HG03442 (cell line): Measurements from ENCODE around the gene FHIT.

Experiments used
- ATAC-seq: cut with Tn5 transposase; IDR thresholded peaks from one replicate; pipeline ENCODE4 v1.9.1; 2021; ENCODE audit warnings: mild to moderate bottlenecking, moderate library complexity; ENCODE audit not compliant: unreplicated experiment

Gene FHIT

DNA sequence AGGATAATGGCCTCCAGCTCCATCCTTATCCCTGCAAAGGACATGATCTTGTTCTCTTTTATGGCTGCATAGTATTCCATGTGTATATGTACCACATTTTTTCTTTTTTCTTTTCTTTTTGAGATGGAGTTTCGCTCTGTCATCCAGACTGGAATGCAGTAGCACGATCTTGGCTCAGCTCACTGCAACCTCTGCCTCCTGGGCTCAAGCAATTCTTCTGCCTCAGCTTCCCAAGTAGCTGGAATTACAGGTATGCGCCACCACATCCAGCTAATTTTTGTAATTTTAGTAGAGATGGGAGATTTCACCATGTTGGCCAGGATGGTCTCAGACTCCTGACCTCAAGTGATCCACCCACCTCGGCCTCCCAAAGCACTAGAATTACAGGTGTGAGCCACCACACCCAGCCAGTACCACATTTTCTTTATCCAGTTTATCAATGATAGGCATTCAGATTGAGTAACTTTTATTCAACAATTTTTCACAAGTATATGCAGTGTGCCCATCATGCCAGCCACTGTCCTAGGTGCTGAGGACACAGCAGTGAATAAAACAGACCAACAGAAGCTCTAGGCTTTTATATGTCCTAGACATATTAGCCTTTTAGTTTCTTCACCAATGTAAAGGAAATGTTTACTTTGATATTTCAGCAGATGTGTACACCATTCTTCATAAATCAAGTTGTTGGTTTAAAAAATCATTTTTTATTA, 815.2 kb downstream of the FHIT start:
- no peak for ATAC-seq

DNA sequence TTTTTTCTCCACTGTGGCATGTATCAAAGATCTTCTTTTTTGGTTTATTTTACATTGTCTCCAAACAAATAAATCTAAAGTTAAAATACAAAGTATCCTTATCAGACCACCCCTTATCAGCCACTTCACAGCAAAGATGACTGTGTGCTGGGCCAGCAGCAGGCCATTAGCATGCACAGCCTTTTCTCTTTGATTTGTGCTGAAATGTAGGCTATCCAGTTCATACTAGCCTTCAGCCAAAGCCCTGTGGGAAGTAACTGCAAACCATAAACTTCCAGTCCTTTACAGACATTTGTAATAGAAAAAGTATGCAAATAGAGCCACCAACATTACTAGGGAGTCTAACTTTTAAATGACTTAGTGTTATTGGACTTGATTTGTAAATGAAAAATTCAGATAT, 816.3 kb downstream of the FHIT start:
- ATAC-seq: no peak

DNA sequence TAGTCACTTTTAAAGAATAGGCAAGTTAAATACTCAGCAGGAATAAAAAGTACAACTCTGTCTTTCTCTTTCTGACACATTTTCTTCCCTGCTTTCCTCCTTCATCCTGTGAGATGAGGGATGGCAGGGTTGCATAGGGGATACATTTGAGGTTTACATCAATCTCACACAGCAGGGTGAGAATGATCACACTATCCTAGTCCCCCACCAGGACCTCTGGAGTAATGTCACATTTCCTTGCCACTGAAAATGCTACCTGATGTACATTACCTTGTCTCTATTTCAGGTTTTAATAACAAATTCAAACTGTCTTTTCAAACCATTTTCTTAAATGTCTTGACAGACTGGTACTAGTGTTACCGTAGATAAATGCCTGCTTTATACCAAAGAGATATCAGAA, 816.9 kb downstream of the FHIT start:
- no peak for ATAC-seq

DNA sequence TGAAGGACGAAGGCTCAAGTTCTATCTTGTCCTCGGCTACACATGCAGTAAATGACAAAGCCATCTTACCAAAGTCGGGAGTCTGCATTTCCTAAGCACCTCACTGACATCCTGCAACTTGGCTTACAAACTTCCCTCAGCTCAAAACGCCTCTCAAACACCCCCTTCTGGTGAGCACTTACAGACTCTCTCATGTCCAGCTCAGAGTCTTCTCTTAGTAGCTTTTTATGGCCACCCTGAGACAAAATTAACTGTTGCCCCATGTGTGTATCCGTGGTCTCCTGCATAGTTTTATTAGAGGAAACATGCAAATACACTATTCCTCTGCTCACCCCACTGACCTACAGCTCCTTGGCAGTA, 819.7 kb downstream of the FHIT start:
- ATAC-seq: no peak

DNA sequence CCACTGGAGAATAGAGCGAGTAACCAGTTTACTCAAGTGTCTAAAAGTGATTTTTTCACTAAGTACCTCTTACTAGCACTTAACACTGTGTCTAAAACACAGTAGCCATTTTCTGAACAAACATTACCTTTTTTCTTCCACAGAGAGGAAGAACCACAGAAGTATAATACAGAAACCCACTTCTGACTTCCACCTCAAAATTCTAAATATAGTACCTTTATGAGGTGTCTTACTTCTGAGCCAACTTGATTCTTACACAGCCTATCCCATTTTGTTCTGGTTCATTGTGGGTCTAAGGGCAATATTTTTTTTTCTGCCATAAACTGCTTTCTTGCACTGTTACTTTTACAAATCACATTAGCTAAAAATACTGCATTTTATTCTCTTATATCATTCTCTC, 821.0 kb downstream of the FHIT start:
- ATAC-seq: no peak

DNA sequence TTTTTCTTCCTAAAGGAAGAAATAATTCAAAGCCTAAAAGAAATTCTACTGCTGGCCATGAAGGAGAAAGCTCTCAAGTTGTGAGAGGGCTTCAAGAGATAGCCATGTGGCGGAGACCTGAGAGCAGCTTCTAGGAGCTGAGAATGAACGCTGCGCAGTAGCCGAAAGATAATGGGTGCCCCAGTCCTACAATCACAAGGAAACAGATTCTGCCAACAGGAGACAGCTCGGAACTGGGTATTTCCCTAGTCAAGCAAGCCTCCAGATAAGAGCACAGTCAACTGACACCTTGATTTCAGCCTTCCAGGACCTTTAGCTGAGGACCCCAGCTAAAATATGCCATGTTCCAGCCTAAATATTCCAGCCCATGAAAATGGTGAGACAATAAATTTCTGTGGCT, 824.1 kb downstream of the FHIT start:
- ATAC-seq: no peak

DNA sequence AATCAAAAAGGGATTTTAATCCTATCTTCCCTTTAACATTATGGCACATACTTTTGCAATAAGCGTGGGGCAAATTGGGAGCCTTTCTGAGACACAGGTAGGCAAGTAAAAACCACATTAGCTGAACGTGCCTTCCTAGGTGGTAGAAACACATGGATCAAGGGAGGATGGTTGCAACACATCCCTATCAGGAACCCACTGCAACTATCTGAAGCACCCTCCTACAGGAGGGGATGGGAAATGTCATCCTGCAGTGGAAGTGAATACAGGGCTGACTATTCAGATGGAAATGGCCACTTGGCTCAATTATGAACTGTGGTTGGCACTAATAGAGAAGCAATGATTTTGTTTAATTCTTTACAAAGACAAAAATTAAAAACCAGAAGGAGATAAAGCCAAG, 826.3 kb downstream of the FHIT start:
- ATAC-seq: no peak

DNA sequence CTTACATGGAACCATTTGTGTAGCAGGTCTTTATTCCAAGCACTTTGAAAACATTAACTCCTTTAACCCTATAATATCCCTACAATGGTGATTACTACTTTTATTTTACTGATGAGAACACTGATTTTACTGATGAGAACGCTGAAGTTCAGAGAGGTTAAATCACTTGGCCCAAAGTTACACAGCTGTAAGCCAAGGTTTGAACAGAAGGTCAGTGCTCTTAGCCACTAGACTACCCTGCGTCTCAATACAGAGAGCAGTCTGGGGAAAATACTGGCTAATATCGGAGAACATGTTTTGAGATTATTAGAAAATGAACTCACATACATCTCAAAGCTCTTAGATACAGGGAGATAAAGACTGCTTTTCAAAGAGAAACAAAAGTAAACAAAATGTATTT, 827.2 kb downstream of the FHIT start:
- no peak for ATAC-seq

DNA sequence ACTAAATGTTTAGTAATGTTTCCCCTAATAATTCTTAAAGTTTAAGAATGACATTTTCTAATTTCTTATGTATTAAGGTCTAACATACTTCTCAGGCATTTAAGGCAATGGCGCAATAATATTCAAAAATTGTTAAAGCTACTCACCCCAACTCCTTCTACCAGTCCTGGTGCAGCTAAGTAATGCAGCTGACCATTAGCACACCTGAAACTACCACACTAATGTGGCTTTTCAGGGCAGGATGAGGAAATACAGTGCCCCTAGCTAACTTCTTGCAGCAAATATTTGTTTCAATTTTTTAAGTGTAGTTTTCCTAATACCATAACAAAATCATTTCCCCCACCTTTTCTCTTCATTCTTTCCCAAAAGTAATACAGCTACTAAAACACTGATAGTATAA, 827.7 kb downstream of the FHIT start:
- ATAC-seq: no peak

DNA sequence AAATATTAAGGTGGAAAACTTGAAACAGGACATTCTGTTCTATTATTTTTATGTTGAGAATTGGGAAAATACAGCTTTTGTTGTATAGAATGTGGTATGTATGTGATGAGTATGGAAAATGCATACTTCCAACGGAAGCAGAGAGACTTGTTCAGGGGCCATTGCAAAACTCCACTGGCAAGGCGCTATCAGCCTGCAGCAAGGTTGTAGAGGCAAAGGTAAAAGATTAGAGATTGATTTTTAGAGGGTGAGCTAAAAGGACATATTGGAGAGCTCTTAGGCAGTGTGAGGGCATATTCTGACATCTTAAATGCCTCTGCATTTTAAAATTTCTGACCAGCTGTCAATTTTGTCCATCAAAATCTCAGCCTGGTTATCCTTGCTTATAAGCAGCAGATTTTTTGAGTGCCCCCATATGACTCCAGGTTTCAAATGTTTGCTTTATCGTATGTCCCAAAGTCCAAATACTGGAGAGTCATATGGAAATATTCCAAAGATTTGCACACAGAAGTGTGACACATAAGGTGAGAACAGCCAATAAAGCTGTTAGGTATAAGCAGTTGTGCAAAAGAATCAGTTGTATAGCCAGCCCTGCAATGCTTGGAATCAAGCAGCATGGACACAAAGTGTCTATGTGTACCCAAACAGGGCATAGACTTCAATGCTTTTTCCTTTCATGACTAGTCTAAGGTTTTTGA, 829.4 kb downstream of the FHIT start:
- no peak for ATAC-seq

DNA sequence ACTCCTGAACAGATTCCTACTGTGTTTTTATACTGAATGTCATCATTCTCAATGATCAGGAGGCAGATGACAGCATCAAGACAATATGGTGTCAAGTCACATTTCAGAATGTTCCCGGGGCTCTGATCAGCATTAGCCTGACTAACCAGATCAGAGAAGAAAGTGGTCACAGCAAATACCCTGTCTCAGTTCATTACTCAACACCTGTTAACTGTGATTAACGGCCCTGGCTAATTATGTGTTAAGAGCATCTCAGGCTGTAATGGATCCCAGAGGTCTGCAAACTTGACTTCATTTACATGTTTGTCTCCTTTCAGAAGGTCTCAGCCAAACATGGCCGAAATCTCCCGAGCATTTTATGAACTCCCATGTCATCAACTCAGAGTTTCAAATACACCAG, 833.7 kb downstream of the FHIT start:
- no peak for ATAC-seq

DNA sequence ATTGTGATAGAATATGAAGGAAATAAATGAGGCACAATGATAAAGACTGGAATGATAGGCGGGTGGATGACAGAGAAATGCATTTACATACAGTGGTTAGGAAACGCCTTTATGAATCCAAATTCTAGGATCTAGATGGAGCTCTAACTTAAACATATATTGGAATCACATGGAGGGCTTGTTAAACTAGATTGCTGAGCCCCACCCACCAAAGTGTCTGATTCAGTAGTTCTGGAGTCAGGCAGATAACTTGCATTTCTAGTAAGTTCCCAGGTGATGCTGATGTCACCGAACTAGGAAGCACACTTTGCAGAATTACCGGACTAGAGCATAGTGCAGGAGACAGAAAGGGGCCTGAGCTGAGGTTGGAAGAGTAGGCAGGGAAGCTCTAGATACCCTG, 837.2 kb downstream of the FHIT start:
- no peak for ATAC-seq

DNA sequence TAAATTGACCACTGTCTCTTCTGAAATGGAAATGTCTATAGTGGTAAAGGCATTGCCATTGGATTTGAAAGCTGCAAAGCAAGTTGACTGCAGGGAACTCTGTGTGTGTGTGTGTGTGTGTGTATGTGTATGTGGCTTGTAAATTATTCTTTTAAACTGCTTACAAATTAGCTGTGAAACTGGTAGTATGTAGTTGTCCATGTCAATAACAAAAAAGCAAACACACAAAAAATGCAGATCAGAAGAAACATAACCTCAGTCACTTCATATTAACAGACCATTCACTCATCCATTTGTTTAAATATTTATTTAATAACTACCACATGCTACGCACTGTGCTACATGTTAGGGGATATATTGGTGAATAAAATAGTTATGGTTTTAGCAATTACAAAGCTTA, 837.7 kb downstream of the FHIT start:
- ATAC-seq: no peak

DNA sequence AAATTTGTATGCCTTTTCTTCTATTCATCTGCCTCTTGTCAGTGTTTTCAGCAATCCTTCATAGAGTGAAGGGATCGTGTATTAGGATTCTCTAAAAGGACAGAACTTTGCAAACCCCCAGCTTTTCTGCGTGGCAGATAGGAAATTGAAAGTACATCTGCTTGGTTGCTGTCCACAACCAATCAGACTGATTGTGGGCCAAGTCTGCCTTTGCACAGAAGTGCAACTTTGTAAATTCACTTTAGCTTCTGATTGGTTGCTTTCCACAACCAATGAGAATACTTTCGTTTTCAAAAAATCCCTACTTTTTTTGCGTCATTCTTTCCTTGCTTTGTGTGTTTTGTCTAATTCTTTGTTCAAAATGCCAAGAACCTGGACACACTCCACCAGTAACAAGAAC, 847.4 kb downstream of the FHIT start:
- no peak for ATAC-seq

DNA sequence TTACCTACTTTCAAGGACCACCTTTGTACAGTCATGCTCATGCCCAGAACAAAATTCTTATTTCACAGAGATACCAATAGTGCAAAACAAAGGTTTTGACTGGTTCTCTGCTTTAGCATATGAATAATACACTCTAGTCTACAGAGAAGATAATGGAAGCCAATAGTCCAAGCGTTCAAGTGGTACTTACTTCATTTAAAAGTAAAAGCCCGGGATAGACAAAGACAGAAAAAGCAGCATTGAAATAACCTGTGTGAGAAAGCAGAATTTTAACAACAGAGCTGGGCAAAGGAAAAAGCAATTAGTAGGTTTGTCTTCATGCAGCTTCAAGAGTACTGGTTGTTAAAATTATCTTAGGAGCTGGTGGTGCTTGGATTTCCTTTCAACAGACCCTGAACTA, 848.3 kb downstream of the FHIT start:
- ATAC-seq: no peak

DNA sequence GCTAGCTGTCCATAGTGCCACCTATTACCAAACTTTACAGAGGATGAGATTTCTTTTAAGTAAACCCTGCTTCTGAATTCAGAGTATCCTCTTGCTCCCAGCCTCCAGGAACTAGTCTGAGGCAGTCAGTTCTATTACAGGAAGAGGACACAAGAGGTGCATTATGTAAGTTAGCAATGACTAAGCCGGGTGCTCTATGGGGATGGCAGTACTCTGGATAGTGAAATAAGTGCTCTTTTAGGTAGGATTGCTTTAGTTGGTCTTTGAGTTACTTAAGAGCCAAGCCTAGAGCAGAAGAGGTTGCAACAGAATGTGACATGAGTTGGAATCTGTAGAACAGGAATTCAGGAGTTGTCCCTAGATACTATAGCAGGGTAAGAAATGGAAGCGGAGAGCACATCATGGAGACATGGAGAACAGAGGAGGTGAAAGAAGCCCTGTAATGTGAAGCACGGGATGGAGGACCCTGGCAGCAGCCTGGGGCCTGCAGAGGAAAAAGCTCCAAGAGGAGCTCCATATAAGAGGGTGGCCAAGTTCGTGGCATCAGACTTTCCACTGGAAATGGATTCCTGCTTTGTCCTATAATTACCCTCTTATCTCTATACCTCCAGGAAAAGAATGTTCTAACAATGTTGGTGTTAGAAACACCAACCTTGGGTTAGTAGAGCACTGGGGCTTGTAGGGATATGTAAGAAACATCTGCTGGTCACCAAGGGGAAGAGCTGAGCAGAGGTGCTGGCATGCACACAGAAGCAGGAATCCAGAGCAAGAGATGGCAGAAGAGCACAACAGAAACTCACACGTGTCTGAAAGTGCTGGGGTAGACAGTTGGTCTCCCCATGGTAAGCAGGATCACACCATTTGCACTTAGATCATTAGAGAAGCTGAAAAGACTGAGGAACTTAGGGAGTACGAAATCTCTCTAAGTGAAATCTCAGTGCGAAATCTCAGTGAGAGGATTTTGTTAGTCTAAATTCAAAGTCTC, 851.1 kb downstream of the FHIT start:
- ATAC-seq: no peak

DNA sequence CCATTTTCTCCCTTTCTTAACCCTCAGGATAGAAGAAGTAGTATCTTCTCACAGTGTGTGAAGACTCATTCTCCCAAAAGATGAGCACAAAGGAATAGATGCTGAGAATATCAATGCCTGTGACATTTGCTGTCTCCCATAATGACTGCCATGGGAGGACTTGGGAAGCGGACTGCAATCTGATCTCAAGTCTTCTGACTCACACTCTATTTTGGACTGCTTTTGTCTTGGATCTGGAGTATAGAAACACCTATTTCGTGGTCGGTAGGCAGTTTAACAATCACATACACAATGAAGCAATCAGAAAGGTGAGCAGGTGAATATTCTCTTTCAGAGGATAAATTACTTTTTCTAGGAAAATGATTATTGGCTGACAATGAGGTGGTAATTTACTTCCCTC, 852.0 kb downstream of the FHIT start:
- ATAC-seq: no peak

DNA sequence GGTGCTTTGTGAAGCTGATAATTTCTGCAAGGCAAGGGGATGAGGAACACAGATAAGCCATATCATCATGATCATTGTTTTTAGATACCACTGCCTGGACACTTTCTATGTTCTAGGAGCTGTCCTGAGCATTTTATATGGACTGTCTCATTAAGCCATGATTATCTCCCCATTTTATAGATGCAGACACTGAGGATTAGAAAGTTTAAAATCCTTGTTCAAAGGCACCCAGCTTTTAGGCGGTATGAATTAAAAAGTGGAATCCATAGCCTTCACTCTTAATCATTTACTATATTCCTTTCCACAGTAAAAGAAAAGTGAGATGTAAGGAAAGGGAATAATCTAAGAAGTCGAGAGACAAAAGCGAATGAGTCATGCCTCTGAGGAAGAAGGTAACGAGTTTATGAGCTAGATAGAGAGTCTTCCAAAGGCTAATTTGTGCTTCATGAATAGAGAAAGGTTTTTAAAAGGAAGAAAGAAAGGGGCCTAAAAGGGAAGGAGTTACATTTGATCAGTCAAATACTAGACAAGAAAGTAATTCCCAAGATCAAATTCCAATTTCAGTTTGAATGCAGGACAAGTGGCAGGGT, 856.0 kb downstream of the FHIT start:
- no peak for ATAC-seq

DNA sequence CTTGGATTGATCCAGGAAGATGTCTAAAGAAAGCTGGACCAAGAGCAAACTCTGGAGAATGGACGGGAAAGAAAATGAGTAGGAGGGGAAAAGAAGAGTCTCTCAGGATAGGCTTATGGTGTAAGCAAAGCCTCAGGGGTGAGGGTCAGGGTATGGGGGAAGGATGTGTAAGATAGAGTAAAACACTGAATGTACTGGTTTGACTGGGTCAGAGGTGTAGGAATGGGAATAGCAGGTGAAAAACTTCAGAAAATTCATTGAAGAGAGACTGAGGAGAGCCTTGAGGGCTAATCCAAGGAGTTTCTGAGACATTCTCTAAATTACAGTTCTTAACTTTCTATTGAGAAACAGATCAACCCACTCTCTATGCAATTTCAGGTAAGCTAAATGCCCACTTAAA, 857.3 kb downstream of the FHIT start:
- no peak for ATAC-seq

DNA sequence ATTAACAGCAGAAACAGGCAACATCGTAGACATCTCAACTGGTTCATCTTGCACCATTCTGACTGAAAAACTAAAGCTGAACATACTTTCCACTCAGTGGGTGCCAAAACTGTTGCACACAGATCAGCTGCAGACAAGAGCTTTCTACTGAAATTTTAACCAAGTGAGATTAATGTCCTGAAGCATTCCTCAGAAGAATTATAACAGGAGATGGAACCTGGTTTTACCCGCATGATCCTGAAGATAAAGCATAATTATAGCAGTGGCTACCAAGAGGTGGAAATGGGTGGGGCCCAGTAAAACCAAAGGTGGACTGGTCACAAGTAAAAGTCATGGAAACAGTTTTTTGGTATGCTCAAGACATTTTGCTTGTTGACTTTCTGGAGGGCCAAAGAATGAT, 858.8 kb downstream of the FHIT start:
- no peak for ATAC-seq

DNA sequence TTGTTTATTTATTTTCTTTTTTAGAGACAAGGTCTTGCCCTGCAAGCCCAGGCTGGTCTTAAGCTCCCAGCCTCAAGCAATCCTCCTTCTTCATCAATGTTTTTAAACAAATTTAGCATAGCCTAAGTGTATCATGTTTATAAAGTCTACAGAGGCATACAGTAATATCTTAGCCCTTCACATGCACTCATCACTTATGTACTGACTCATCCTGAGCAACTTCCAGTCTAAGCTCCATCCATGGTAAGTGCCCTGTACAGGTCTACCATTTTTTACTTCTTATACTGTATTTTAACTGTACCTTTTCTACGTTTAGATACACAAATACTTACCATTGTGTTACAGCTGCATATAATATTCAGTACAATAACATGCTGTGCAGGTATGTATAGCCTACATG, 860.0 kb downstream of the FHIT start:
- no peak for ATAC-seq
